ENCODE measurements around the gene RGS16. TPM values are rescaled to one million over a fixed set of nuclear protein-coding genes. Genes with fewer than 3 reads are reported as not detected.

The RGS16 gene
- total and polyA plus RNA-seq, 5 donors from 2014 or later: 0.34 to 16.6 (median 0.57) TPM

GRCh38 chr1:182607566-182607965, 3.4 kb upstream of the RGS16 start:
- Mint-ChIP-seq H3K27me3 (peaks cover 12% of the 10 kb centered on the region), H3K27ac (peak overlapping the region in 1 of 3 donors; percentile 3), H3K4me1 (peaks cover 0 to 8% (median 4%) of the 10 kb centered on the region in 4 donors), H3K36me3 (no peaks in the 10 kb centered on the region), H3K4me3 (no peak overlapping the region), H3K9me3 (no peaks in the 10 kb centered on the region)
- Histone ChIP-seq H3K36me3 (ENCODE audit: control insufficient read depth, insufficient read depth, low read length) (no peaks in the 10 kb centered on the region), H3K4me1 (ENCODE audit: control insufficient read depth, insufficient read depth, low read length, poor library complexity, severe bottlenecking) (peaks cover 25% of the 10 kb centered on the region), H3K9me3 (ENCODE audit: control insufficient read depth in 2 of 2, low read length in 2 of 2) (no peaks in the 10 kb centered on the region), H3K27ac (ENCODE audit: insufficient read depth, low read length, poor library complexity, severe bottlenecking) (no peak overlapping the region), H3K4me3 (ENCODE audit: low read depth, low read length) (no peak overlapping the region), H3K27me3 (ENCODE audit: control insufficient read depth, insufficient read depth, low read length) (no peaks in the 10 kb centered on the region)
- DNase-seq (no peak), ATAC-seq (ENCODE audit: low read depth in 2 of 2) (no peak)

- Mint-ChIP-seq H3K27me3 (peaks cover 4% of the 10 kb centered on the region), H3K27ac (peak overlapping the region in 1 of 3 donors; percentile 87), H3K9me3 (no peaks in the 10 kb centered on the region), H3K4me3 (peak overlapping the region in 2 of 4 donors; percentile 84 to 90), H3K4me1 (peaks cover 0 to 8% (median 4%) of the 10 kb centered on the region in 4 donors), H3K36me3 (peaks cover 4% of the 10 kb centered on the region)
- DNase-seq (peak in 1 of 3 donors; percentile 10), ATAC-seq (ENCODE audit: low read depth in 2 of 2) (no peak)
- H3K4me1 ChIP-seq (ENCODE audit: control insufficient read depth, insufficient read depth, low read length, poor library complexity, severe bottlenecking): peaks cover 36% of the 10 kb centered on the region
- H3K27me3 ChIP-seq (ENCODE audit: control insufficient read depth, insufficient read depth, low read length): no peaks in the 10 kb centered on the region
- no peaks in the 10 kb centered on the region for H3K36me3 ChIP-seq (ENCODE audit: control insufficient read depth, insufficient read depth, low read length)
- peak overlapping the region; percentile 51 for H3K4me3 ChIP-seq (ENCODE audit: low read depth, low read length)
- H3K27ac ChIP-seq (ENCODE audit: insufficient read depth, low read length, poor library complexity, severe bottlenecking): peak overlapping the region; percentile 64
- no peaks in the 10 kb centered on the region for H3K9me3 ChIP-seq (ENCODE audit: control insufficient read depth in 2 of 2, low read length in 2 of 2)
These were observed 479 bp downstream of the RGS16 start for GRCh38 chr1:182603646-182604174.

GRCh38 chr1:182602935-182603645, 1.1 kb downstream of the RGS16 start:
- Histone ChIP-seq H3K4me3 (ENCODE audit: low read depth, low read length) (peak overlapping the region; percentile 51), H3K27ac (ENCODE audit: insufficient read depth, low read length, poor library complexity, severe bottlenecking) (peak overlapping the region; percentile 64), H3K9me3 (ENCODE audit: control insufficient read depth in 2 of 2, low read length in 2 of 2) (no peaks in the 10 kb centered on the region), H3K4me1 (ENCODE audit: control insufficient read depth, insufficient read depth, low read length, poor library complexity, severe bottlenecking) (peaks cover 36% of the 10 kb centered on the region), H3K36me3 (ENCODE audit: control insufficient read depth, insufficient read depth, low read length) (no peaks in the 10 kb centered on the region), H3K27me3 (ENCODE audit: control insufficient read depth, insufficient read depth, low read length) (no peaks in the 10 kb centered on the region)
- Mint-ChIP-seq H3K27ac (peak overlapping the region in 1 of 3 donors; percentile 87), H3K9me3 (no peaks in the 10 kb centered on the region), H3K36me3 (peaks cover 4% of the 10 kb centered on the region), H3K4me1 (peaks cover 0 to 8% (median 4%) of the 10 kb centered on the region in 4 donors), H3K27me3 (peaks cover under 1% of the 10 kb centered on the region), H3K4me3 (peak overlapping the region in 2 of 4 donors; percentile 84 to 90)
- peak in 2 of 3 donors; percentile 19 to 83 for DNase-seq
- ATAC-seq (ENCODE audit: low read depth in 2 of 2): peak in 1 of 2 donors; percentile 20

GRCh38 chr1:182601913-182602312, 2.3 kb downstream of the RGS16 start:
- no peaks in the 10 kb centered on the region for H3K27me3 ChIP-seq (ENCODE audit: control insufficient read depth, insufficient read depth, low read length)
- peak overlapping the region; percentile 64 for H3K27ac ChIP-seq (ENCODE audit: insufficient read depth, low read length, poor library complexity, severe bottlenecking)
- no peaks in the 10 kb centered on the region for H3K9me3 Mint-ChIP-seq

GRCh38 chr1:182601416-182601786, 2.8 kb downstream of the RGS16 start:
- Mint-ChIP-seq H3K27me3 (no peaks in the 10 kb centered on the region), H3K9me3 (no peaks in the 10 kb centered on the region), H3K4me1 (peaks cover 0 to 8% (median 4%) of the 10 kb centered on the region in 4 donors), H3K27ac (no peak overlapping the region), H3K36me3 (peaks cover 4% of the 10 kb centered on the region), H3K4me3 (no peak overlapping the region)
- peak in 1 of 2 donors; percentile 11 for ATAC-seq (ENCODE audit: low read depth in 2 of 2)
- Histone ChIP-seq H3K9me3 (ENCODE audit: control insufficient read depth in 2 of 2, low read length in 2 of 2) (no peaks in the 10 kb centered on the region), H3K36me3 (ENCODE audit: control insufficient read depth, insufficient read depth, low read length) (no peaks in the 10 kb centered on the region), H3K27ac (ENCODE audit: insufficient read depth, low read length, poor library complexity, severe bottlenecking) (peak overlapping the region; percentile 64), H3K27me3 (ENCODE audit: control insufficient read depth, insufficient read depth, low read length) (no peaks in the 10 kb centered on the region), H3K4me1 (ENCODE audit: control insufficient read depth, insufficient read depth, low read length, poor library complexity, severe bottlenecking) (peaks cover 36% of the 10 kb centered on the region), H3K4me3 (ENCODE audit: low read depth, low read length) (no peak overlapping the region)
- DNase-seq: peak; percentile 64 to 86 (median 79)

More at GRCh38 chr1:182601913-182602312, 2.3 kb downstream of the RGS16 start:
- Histone ChIP-seq H3K9me3 (ENCODE audit: control insufficient read depth in 2 of 2, low read length in 2 of 2) (no peaks in the 10 kb centered on the region), H3K36me3 (ENCODE audit: control insufficient read depth, insufficient read depth, low read length) (no peaks in the 10 kb centered on the region), H3K4me3 (ENCODE audit: low read depth, low read length) (no peak overlapping the region), H3K4me1 (ENCODE audit: control insufficient read depth, insufficient read depth, low read length, poor library complexity, severe bottlenecking) (peaks cover 36% of the 10 kb centered on the region)
- Mint-ChIP-seq H3K4me3 (no peak overlapping the region), H3K36me3 (peaks cover 4% of the 10 kb centered on the region), H3K4me1 (peaks cover 0 to 8% (median 4%) of the 10 kb centered on the region in 4 donors), H3K27ac (no peak overlapping the region), H3K27me3 (no peaks in the 10 kb centered on the region)
- ATAC-seq (ENCODE audit: low read depth in 2 of 2) (no peak), DNase-seq (no peak)

GRCh38 chr1:182600745-182601415, 3.3 kb downstream of the RGS16 start:
- no peaks in the 10 kb centered on the region for H3K9me3 Mint-ChIP-seq
- H3K36me3 Mint-ChIP-seq: peaks cover 4% of the 10 kb centered on the region
- no peak overlapping the region for H3K4me3 ChIP-seq (ENCODE audit: low read depth, low read length)
- peaks cover 0 to 10% (median 4%) of the 10 kb centered on the region in 4 donors for H3K4me1 Mint-ChIP-seq
- DNase-seq: no peak
- no peaks in the 10 kb centered on the region for H3K27me3 ChIP-seq (ENCODE audit: control insufficient read depth, insufficient read depth, low read length)
- no peaks in the 10 kb centered on the region for H3K9me3 ChIP-seq (ENCODE audit: control insufficient read depth in 2 of 2, low read length in 2 of 2)
- ATAC-seq (ENCODE audit: low read depth in 2 of 2): no peak
- peaks cover 36% of the 10 kb centered on the region for H3K4me1 ChIP-seq (ENCODE audit: control insufficient read depth, insufficient read depth, low read length, poor library complexity, severe bottlenecking)
- H3K36me3 ChIP-seq (ENCODE audit: control insufficient read depth, insufficient read depth, low read length): no peaks in the 10 kb centered on the region
- H3K27ac Mint-ChIP-seq: no peak overlapping the region
- no peak overlapping the region for H3K27ac ChIP-seq (ENCODE audit: insufficient read depth, low read length, poor library complexity, severe bottlenecking)
- H3K27me3 Mint-ChIP-seq: no peaks in the 10 kb centered on the region
- H3K4me3 Mint-ChIP-seq: no peak overlapping the region

- Histone ChIP-seq H3K27ac (ENCODE audit: insufficient read depth, low read length, poor library complexity, severe bottlenecking) (no peak overlapping the region), H3K4me1 (ENCODE audit: control insufficient read depth, insufficient read depth, low read length, poor library complexity, severe bottlenecking) (peaks cover 36% of the 10 kb centered on the region), H3K9me3 (ENCODE audit: control insufficient read depth in 2 of 2, low read length in 2 of 2) (no peaks in the 10 kb centered on the region), H3K27me3 (ENCODE audit: control insufficient read depth, insufficient read depth, low read length) (no peaks in the 10 kb centered on the region), H3K4me3 (ENCODE audit: low read depth, low read length) (no peak overlapping the region), H3K36me3 (ENCODE audit: control insufficient read depth, insufficient read depth, low read length) (no peaks in the 10 kb centered on the region)
- Mint-ChIP-seq H3K27me3 (no peaks in the 10 kb centered on the region), H3K4me3 (no peak overlapping the region), H3K4me1 (peaks cover 0 to 15% (median 5%) of the 10 kb centered on the region in 4 donors), H3K9me3 (no peaks in the 10 kb centered on the region), H3K36me3 (peaks cover 4% of the 10 kb centered on the region), H3K27ac (peak overlapping the region in 2 of 3 donors; percentile 27 to 66)
- no peak for DNase-seq
- ATAC-seq (ENCODE audit: low read depth in 2 of 2): no peak
These were observed 4.0 kb downstream of the RGS16 start for GRCh38 chr1:182600036-182600713.
